Measurements from ENCODE around the gene TSPAN8.

Gene TSPAN8

DNA sequence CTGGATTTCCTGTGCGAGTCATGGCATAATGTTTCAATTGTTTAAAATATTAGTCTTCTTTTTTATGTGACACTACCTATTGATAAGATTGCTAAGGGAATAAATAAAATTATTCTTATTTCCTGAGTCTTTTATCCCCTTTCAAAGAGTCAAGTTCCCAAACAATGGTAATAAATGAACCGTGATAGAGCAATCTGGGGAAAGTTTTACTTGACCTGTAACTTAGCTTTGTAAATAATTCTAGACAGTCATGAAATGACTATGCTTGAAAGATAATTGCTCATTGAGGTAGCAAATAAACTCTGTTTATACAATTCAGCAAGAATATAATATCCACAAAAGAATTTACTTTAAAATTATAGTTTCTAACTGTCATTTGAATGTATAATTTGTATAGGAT is 82.1 kb downstream of the TSPAN8 start:
- H2AFZ ChIP-seq (ENCODE audit: low read depth) = no peak overlapping the region
- TF ChIP-seq, protein P1, sequence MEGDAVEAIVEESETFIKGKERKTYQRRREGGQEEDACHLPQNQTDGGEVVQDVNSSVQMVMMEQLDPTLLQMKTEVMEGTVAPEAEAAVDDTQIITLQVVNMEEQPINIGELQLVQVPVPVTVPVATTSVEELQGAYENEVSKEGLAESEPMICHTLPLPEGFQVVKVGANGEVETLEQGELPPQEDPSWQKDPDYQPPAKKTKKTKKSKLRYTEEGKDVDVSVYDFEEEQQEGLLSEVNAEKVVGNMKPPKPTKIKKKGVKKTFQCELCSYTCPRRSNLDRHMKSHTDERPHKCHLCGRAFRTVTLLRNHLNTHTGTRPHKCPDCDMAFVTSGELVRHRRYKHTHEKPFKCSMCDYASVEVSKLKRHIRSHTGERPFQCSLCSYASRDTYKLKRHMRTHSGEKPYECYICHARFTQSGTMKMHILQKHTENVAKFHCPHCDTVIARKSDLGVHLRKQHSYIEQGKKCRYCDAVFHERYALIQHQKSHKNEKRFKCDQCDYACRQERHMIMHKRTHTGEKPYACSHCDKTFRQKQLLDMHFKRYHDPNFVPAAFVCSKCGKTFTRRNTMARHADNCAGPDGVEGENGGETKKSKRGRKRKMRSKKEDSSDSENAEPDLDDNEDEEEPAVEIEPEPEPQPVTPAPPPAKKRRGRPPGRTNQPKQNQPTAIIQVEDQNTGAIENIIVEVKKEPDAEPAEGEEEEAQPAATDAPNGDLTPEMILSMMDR (conservative IDR thresholded peaks at IDR 0.05; ENCODE audit: low read depth, low read length) = no peak
- H3K36me3 ChIP-seq (ENCODE audit: insufficient read depth) = no peaks in the 10 kb centered on the region
- no peaks in the 10 kb centered on the region for H3K4me1 ChIP-seq (ENCODE audit: low read depth, poor library complexity, severe bottlenecking)
- H3K27ac ChIP-seq = no peak overlapping the region
- no peaks in the 10 kb centered on the region for H3K27me3 ChIP-seq (ENCODE audit: insufficient read depth, low read depth)
- no peak overlapping the region for H3K4me3 ChIP-seq (IDR thresholded peaks at IDR 0.05; ENCODE audit: insufficient read depth, low read depth, low read length)
- no peaks in the 10 kb centered on the region for H3K79me2 ChIP-seq (ENCODE audit: insufficient read depth, low read depth)
- H4K20me1 ChIP-seq (ENCODE audit: insufficient read depth) = no peaks in the 10 kb centered on the region
- H3K9ac ChIP-seq = no peak overlapping the region
- no peak overlapping the region for H3K4me2 ChIP-seq
